Stromal cell of bone marrow (primary cell): ENCODE measurements around the gene MMP2.

ENCODE experiments used
- DNase-seq: peaks from one replicate; pipeline ENCODE4 v3.0.0-alpha.2; 2012; ENCODE audit warnings: low read depth

Gene MMP2

DNA sequence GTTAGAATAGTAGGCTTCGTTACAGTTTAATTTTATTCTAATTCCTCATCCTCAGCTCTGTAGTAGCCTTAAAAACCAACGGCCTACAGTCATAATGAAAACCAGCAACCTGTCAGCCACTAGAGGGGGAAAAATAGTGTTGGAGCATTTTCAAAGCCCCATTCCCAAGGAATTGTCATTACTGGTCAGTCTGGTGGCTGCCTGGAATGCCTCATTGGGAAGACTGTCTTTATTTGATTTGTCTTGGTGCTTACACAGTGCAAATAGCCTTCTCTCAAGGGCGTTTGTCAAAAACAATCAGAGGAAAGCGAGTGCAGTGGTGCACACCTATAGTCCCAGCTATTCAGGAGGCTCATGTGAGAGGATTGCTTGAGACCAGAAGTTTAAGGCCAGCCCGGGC is 34.6 kb downstream of the MMP2 start:
- DNase-seq: no peak

DNA sequence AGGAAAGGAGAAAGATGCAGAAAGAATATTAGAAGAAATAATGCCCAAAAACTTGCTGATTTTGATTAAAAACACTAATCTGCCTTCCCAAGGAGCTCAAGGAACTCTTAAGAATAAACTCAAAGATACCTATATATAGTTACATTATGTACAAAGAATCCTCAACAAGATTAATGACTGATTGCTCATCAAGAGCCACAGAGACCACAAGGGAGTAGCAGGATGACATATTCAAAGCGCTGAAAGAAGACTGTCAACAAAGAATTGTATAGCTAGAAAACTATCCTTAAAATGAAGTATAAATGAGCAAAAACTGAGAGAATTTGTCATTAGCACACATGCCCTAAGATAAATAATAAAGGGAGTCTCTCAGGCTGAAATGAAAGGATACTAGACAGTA is 36.1 kb downstream of the MMP2 start:
- DNase-seq: no peak

DNA sequence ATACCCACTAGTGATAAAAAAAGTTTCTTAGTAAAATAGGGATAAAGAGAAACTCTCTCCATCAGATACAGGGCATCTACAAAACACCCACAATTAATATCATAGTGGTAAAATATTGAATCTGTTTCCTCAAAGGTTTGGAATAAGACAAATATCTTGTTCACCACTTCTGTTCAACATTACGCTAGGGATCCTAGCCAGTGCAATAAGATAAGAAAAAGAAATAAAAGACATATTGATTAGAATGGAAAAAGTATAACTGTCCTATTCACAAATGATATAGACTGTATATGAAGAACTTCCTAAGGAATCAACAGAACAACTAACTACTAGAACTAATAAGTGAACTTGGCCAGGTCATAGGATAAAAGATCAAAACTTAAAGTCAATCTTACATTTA is 42.8 kb downstream of the MMP2 start:
- no peak for DNase-seq

DNA sequence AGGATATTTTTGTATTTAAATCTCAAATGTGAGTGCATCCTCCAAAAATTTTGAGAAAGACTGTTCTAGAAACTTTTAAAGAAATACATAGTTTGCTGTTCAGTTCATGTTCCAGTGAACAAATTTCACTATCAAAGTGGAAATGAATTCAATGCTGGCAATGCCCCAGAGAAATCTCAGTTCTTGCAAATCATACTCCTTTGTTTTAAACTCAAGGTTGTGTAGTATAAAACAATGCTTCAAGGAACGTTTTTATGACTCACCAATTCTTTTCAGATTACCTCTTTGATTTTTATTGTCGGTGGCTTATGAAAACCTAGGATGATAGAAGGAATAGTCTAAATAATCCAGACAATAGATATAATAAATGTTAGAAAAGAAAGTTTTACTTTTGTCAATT is 47.4 kb downstream of the MMP2 start:
- no peak for DNase-seq

DNA sequence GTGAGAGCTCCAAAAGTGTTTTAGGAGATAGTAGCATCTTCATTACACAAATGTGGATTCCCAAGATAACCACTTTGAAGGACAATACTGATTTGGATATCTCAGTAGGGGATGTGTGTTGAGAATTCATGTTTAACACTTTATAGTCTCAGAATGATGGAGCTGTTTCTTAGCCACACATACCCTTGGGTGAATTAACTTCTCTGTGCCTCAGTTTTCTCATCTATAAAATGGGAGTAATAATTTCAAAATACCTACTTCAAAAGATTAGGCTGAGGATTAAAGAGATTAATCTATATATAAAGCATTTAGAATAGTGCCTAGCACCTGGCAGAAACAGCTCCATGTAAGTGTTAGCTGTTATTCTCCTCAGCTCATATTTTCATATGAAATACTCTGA is 48.9 kb downstream of the MMP2 start:
- no peak for DNase-seq

DNA sequence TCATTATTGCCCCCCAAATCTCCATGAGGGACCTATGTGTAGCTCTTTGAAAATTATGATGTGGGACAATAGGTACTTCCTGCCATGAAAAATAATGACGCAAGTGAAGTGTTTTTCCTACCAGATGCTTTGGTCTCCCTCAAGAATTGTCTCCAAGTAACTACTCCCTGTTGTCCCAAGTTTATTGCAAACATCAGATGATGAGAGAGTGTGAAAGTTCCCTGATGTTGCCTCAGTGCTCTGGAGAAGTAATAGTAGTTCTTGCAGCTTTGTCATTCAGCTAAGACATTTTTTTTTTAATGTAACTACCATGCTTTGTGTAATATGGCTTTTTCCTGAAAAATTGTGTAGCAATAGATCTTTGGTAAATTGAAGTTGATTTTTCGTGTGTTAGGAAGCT is 50.0 kb downstream of the MMP2 start:
- DNase-seq: peak; percentile 54

DNA sequence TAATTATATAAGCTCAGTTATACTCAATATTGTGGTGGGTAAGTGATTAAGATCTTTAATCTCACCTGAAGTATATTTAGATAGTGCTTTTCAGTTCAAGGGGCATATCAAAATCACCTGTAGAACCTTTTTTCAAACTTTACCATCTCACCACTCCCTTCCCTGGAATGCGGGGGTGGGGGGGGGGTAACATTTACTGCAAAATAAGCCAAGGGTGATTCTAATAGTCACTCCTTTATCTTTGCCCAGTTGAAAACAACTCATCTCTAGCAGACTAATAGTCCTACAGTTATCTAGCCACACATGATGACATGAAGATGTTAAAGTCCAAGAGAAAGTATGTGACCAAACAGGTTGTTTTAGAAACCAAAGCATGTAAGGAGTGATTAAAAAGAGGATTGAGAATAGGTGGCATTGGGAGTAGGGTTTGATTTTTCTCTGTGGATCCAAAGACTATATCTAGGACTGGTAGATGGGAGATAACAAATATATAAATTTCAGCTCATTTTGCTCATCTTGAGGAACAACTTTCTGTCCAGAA is 51.4 kb downstream of the MMP2 start:
- DNase-seq: no peak

DNA sequence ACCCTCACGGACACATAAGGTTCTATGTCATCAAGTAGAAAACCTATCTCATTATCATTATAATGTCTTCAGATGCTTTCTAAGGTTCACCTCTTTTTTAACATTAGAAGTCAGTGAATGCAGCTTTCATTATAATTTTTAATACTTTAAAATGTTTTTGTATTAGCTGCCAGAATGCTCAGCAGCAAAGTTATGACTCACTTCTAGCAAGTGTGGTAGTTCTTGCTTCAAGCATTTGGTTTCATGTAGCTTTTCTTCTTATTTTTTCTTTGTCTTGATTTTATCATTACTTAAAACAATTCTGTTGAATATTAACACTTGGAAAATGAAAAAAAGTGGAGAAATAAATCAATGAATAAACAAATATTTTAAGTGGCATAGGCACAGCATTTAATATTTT is 53.2 kb downstream of the MMP2 start:
- no peak for DNase-seq

DNA sequence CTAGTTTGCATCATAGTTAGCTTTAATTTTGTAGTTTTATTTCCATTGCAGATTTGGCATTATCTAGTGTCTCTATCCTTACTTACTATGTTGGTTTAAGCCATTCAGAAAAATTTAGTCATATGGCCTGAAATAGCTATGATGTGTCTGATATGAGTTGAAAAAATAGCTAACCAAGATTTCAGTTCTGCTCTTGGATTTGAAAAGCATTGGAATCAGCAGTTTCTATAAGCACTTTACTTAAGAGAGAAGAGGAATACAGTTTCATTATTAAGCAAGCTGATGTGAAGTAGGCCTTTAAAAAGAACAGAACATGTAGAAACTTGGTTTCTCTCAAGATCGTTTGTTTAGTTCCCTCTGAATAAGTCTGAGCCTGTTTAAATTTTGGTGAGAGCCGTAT is 55.8 kb downstream of the MMP2 start:
- peak; percentile 37 for DNase-seq

DNA sequence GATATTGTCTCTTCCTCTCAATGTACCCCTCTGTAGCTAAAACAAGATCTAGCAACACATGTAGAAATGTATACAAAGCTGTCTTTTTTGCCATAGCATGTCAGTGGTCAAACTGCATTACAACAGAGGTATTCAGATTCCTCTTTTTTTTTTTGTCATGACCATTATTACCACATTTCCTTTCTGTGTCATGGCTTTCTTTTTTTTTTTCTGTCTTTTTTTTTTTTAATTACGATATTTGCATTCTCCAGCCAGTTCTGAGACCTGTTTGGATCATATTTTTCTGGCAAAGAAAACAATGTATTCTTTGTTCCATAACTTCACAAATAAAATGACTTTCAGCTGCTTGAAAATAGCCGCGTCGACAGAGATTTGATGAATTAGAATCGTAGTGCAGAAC is 60.1 kb downstream of the MMP2 start:
- DNase-seq: no peak

DNA sequence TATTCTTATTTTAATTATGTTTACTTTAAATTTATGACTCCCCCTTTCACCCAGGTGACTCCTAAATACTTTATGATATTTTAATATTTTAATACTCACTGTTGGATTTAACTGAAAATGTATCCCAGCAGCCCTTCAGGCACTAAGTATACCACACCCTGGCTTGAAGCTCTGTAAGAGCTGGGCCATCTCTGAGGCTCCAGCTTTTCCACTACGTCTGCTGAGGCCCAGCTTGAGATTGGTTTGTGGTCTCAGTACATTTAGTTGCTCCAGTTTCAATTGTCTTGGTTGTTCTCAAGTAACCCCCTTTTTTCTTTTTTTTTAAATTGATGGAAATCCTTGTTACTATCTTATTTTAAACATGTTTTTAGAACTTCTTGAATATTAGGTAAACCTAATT is 60.5 kb downstream of the MMP2 start:
- DNase-seq: no peak

DNA sequence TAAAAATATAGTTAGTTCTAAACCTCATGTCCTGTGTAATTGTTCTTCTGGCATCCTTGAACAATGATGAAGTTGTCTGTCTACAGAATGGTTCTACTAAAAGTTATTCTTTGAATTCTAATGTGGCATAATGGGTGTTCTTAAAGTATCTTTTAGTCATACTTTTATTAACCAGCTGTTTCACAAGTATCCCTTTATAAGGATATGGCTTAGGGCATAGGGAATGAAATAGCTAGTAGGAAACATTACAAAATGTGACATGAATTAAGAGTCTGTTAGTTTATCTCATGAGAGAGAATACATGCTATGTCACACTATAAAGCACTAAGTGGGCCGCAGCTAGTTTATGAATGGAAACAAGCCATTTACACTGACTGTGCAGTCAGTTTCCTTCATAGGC is 61.2 kb downstream of the MMP2 start:
- no peak for DNase-seq

DNA sequence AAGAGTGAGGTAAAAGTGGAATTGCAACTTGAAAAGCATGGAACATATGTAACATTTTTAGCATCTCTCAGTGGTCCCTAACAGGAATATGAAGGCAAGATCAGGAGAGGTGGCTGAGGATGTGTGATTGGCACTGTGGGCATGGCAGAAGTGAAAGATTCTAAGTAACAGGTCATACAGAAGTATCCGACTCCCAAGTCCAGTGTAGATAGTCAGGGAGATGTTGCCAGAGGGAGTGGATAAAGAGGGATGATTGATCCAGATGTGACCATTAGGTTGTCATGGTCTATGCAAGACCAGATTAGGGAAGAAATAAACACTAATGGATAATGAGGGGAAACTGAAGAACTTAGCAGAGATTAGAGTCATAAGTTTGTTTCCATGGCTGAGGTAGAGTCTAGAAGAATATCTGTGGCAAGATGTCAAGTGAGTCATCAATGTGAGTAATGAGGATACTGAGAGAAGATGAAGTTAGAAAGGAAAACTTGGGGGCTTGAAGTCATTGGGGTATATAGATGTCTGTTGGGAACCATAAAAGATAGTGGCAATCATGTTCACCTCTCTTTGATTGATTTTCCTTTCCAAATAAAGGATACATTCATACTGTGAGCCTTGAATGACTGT is 63.6 kb downstream of the MMP2 start:
- DNase-seq: peak; percentile 71

DNA sequence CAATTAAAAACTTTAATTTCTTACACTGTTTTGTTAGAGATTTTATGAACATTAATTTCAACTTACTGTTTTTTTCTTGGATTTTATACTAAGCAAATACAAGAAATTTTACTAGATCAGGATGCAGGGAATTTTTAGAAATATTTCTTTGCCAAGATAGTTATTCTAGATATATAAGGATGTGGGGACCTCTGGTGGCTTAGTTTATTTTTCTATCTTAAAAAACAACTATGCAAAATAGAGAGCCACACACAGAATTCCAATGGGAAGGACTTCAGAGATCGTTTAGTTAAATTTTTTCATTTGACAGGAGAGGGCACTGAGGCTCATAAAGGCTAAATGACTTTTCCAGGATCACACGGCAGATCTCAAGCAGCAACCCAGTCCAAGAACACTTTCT is 64.5 kb downstream of the MMP2 start:
- DNase-seq: no peak

DNA sequence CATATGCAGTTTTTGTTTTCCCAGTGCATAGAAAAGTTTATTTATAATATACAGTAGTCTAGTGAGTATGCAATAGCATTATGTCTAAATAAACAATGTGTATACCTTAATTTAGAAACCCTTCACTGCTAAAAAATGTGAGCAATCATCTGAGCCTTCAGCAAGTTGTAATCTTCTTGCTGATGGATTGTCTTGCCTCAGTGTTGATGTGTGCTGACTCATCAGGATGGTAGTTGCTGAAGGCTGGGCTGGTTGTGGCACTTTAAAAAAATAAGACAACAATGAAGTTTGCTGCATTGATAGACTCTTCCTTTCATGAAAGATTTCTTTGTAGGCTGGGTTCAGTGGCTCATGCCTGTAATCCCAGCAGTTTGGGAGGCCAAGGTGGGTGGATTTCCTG is 73.6 kb downstream of the MMP2 start:
- DNase-seq: peak; percentile 44

DNA sequence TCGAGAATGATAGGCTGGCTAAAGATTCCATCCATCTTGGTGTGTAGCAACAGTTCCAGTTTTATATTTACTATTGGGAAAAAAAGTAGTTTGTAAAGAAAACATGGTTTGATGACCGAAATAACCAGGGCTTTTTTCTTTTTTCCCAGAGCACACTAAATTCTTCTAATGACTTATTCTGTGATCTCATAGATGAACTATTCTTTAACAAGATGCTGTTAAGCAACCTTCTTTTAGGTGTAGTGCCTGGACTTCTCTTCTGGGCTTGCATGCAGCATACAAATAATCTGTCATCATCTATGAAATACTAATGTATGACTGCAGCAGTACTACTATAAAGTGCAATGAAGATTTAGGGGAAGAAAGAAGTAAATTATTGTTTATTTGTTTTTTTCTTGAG is 76.4 kb downstream of the MMP2 start:
- DNase-seq: no peak
